Panc1 (cell line): ENCODE data around the gene TSHZ2. TPM values are rescaled to one million over a fixed set of nuclear protein-coding genes. Genes with fewer than 3 reads are reported as not detected.

Source experiments
- ATAC-seq: fragments of 200-7000 bp; cut with Tn5 transposase; 2 replicates; pipeline ENCODE4 v1.9.1; 2020; ENCODE audit warnings: mild to moderate bottlenecking, moderate library complexity
- BruUV-seq: library from RNA; stranded (reverse); fragments of 400-500 nt; replicated peaks from 2 replicates; lab custom pipeline; 2021; lab: Mats Ljungman, UMichigan
- CTCF ChIA-PET: fragments of 300-600 bp; sonication (Branson Sonifier 250); formaldehyde crosslinking; loops from one replicate; lab custom pipeline; 2022; ENCODE audit warnings: antibody characterized with exemption; lab: Charles Lee
- POLR2A ChIA-PET: fragments of 300-600 bp; sonication (Branson Sonifier 250); formaldehyde crosslinking; loops from one replicate; lab custom pipeline; 2022; ENCODE audit warnings: antibody characterized with exemption; lab: Charles Lee
- DNase-seq: peaks from one replicate; pipeline ENCODE4 v3.0.0-alpha.2; 2010; ENCODE audit warnings: low read depth, low spot score
- H3K27ac ChIP-seq: 2 replicates; pipeline ENCODE4 v1.5.1; 2011; ENCODE audit warnings: mild to moderate bottlenecking, low read length, inconsistent platforms
- H3K27me3 ChIP-seq: fragments of 200-500 bp; sonication (Bioruptor generic); 2 replicates; pipeline ENCODE4 v1.6.0; 2014; ENCODE audit warnings: low read length, inconsistent platforms; ENCODE audit not compliant: control insufficient read depth, insufficient read depth
- H3K36me3 ChIP-seq: fragments of 200-500 bp; sonication (Bioruptor generic); 2 replicates; pipeline ENCODE4 v1.5.1; 2014; ENCODE audit warnings: inconsistent platforms, mild to moderate bottlenecking, low read length, moderate library complexity; ENCODE audit not compliant: control insufficient read depth, insufficient read depth
- H3K4me1 ChIP-seq: 2 replicates; pipeline ENCODE4 v1.5.1; 2011; ENCODE audit warnings: inconsistent platforms, mild to moderate bottlenecking, low read length, moderate library complexity; ENCODE audit not compliant: control insufficient read depth, insufficient read depth
- H3K4me3 ChIP-seq, 2 experiments: 2 replicates each; pipeline ENCODE4 v1.5.1; 2011 to 2012; ENCODE audit warnings: low read depth in 2 of 2, low read length in 2 of 2, mild to moderate bottlenecking in 2 of 2, inconsistent platforms in 1 of 2, moderate library complexity in 1 of 2
- H3K9me3 ChIP-seq: fragments of 200-500 bp; sonication (Bioruptor generic); 2 replicates; pipeline ENCODE4 v1.5.1; 2014; ENCODE audit warnings: low read depth, mild to moderate bottlenecking, inconsistent platforms, low read length, moderate library complexity; ENCODE audit not compliant: control insufficient read depth, insufficient read depth
- POLR2AphosphoS5 ChIP-seq: IDR thresholded peaks from 2 replicates; pipeline ENCODE4 v1.6.1; 2012; ENCODE audit warnings: mild to moderate bottlenecking, low read depth, low read length, moderate library complexity
- REST ChIP-seq, 2 experiments: IDR thresholded peaks; 2 replicates each; pipeline ENCODE4 v1.6.1; 2011 to 2012; ENCODE audit warnings: low read depth in 2 of 2, control low read depth in 1 of 2, low read length in 1 of 2, mild to moderate bottlenecking in 1 of 2, moderate library complexity in 1 of 2; ENCODE audit not compliant: insufficient read depth in 1 of 2
- SIN3A ChIP-seq: IDR thresholded peaks from 2 replicates; pipeline ENCODE4 v1.6.1; 2012; ENCODE audit warnings: low read depth, mild to moderate bottlenecking, low read length, moderate library complexity, borderline replicate concordance; ENCODE audit not compliant: insufficient read depth
- TCF7L2 ChIP-seq: IDR thresholded peaks from 2 replicates; pipeline ENCODE4 v1.6.1; 2011; ENCODE audit warnings: mild to moderate bottlenecking, low read depth, low read length, inconsistent platforms
- in situ Hi-C: cut with HindIII; loops from 2 replicates; pipeline ENCODE4 v1.10.0; 2016; ENCODE audit warnings: low sequenced_read_pairs, low pct_unique_long_range_greater_than_20kb
- intact Hi-C: fragments of 100-400 bp; cut with micrococcal nuclease; formaldehyde crosslinking; loops from one replicate; pipeline ENCODE4 v1.10.0; 2022; ENCODE audit not compliant: unreplicated experiment
- total RNA-seq: library from RNA; stranded (reverse); gene quantifications from one replicate; pipeline ENCODE4 v1.2.1, GENCODE V29; 2021; ENCODE audit not compliant: unreplicated experiment
- TF ChIP-seq, protein P1 (sequence below): fragments of 450-650 bp; IDR thresholded peaks from 2 replicates; pipeline ENCODE4 v1.5.1; 2017; ENCODE audit warnings: mild to moderate bottlenecking

TSHZ2 gene
- total RNA-seq, 1 experiment from 2014 or later = 0.36 TPM

DNA sequence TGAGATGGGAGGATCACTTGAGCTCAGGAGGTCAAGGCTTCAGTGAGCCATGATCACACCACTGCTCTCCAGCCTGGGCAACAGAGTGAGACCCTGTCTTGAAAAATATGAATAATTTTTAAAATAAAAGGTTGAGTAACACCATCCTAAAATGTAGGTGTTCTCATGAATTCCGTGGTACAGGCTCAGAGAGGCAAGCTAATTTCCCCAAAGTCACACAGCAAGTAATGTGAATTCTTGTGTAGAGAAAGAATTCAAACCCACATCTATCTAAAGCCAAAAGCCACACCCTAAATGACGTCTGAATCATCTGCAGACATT, 541.0 kb downstream of the TSHZ2 start:
- no peak for ATAC-seq
- Histone ChIP-seq H3K27ac (no peak overlapping the region), H3K36me3 (no peaks in the 10 kb centered on the region), H3K27me3 (no peaks in the 10 kb centered on the region), H3K9me3 (no peaks in the 10 kb centered on the region), H3K4me1 (0 out of 2 replicates have a peak, but pooled peaks cover 2% of the 10 kb centered on the region), H3K4me3 (no peak overlapping the region)
- no peak for DNase-seq
- no TSS peak for BruUV-seq
- intact Hi-C loops (no loop called here), in situ Hi-C loops (no loop called here)
- ChIA-PET CTCF (no interaction called here), POLR2A (no interaction called here)
- TF ChIP-seq REST (IDR thresholded peaks at IDR 0.05; ENCODE audit: insufficient read depth in 1 of 2, low read depth in 2 of 2, low read length in 1 of 2) (no peak), TCF7L2 (no peak), POLR2AphosphoS5 (no peak), SIN3A (no peak)
- TF ChIP-seq, protein P1, sequence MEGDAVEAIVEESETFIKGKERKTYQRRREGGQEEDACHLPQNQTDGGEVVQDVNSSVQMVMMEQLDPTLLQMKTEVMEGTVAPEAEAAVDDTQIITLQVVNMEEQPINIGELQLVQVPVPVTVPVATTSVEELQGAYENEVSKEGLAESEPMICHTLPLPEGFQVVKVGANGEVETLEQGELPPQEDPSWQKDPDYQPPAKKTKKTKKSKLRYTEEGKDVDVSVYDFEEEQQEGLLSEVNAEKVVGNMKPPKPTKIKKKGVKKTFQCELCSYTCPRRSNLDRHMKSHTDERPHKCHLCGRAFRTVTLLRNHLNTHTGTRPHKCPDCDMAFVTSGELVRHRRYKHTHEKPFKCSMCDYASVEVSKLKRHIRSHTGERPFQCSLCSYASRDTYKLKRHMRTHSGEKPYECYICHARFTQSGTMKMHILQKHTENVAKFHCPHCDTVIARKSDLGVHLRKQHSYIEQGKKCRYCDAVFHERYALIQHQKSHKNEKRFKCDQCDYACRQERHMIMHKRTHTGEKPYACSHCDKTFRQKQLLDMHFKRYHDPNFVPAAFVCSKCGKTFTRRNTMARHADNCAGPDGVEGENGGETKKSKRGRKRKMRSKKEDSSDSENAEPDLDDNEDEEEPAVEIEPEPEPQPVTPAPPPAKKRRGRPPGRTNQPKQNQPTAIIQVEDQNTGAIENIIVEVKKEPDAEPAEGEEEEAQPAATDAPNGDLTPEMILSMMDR = no peak

- intact Hi-C loops = no loop called here
- 0 out of 2 replicates have a peak, but pooled peaks cover 2% of the 10 kb centered on the region for H3K4me1 ChIP-seq
- TF ChIP-seq TCF7L2 = no peak
- TF ChIP-seq SIN3A = no peak
- TF ChIP-seq REST (IDR thresholded peaks at IDR 0.05; ENCODE audit: insufficient read depth in 1 of 2, low read depth in 2 of 2, low read length in 1 of 2) = no peak
- no peak for TF ChIP-seq POLR2AphosphoS5
- TF ChIP-seq, protein P1 = no peak
- BruUV-seq = no TSS peak
- H3K9me3 ChIP-seq = no peaks in the 10 kb centered on the region
- DNase-seq (no peak), ATAC-seq (peak; percentile 42)
- H3K27me3 ChIP-seq = no peaks in the 10 kb centered on the region
- no peaks in the 10 kb centered on the region for H3K36me3 ChIP-seq
- in situ Hi-C loops = no loop called here
- H3K4me3 ChIP-seq = no peak overlapping the region
- no peak overlapping the region for H3K27ac ChIP-seq
- ChIA-PET POLR2A (no interaction called here), CTCF (no interaction called here)
Observed at GRCh38 chr20:53513489-53514298, 541.5 kb downstream of the TSHZ2 start.
